Measurements from ENCODE around the gene ABHD14A. TPM values are rescaled to one million over a fixed set of nuclear protein-coding genes. Genes with fewer than 3 reads are reported as not detected.
A peak's percentile ranks its signal among the peaks of the same experiment; 100 is the strongest.

ABHD14A gene
- total and polyA plus RNA-seq, 2 of the 13 experiments (the other 11 are each of a cell fraction or from before 2014, with no cell fraction given): 29.5 to 46.9 TPM

- peak; percentile 96 for TF ChIP-seq ETV5 (CRISPR knock-in tag; IDR thresholded peaks at IDR 0.05; ENCODE audit: borderline replicate concordance)
- TF ChIP-seq, protein P1, sequence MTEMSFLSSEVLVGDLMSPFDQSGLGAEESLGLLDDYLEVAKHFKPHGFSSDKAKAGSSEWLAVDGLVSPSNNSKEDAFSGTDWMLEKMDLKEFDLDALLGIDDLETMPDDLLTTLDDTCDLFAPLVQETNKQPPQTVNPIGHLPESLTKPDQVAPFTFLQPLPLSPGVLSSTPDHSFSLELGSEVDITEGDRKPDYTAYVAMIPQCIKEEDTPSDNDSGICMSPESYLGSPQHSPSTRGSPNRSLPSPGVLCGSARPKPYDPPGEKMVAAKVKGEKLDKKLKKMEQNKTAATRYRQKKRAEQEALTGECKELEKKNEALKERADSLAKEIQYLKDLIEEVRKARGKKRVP (CRISPR knock-in tag; IDR thresholded peaks at IDR 0.05): peak in 1 of 2 experiments; percentile 68; a peak in 1 of 4 replicates
- TF ChIP-seq, protein P2, sequence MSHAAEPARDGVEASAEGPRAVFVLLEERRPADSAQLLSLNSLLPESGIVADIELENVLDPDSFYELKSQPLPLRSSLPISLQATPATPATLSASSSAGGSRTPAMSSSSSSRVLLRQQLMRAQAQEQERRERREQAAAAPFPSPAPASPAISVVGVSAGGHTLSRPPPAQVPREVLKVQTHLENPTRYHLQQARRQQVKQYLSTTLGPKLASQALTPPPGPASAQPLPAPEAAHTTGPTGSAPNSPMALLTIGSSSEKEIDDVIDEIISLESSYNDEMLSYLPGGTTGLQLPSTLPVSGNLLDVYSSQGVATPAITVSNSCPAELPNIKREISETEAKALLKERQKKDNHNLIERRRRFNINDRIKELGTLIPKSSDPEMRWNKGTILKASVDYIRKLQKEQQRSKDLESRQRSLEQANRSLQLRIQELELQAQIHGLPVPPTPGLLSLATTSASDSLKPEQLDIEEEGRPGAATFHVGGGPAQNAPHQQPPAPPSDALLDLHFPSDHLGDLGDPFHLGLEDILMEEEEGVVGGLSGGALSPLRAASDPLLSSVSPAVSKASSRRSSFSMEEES (CRISPR knock-in tag; IDR thresholded peaks at IDR 0.05): peak; percentile 71; the same call in 1 of the 2 replicates
- no peak for TF ChIP-seq CHD2 (IDR thresholded peaks at IDR 0.05; ENCODE audit: low read depth, low read length)
- peak; percentile 90 for TF ChIP-seq ZNF510 (CRISPR knock-in tag; IDR thresholded peaks at IDR 0.05; ENCODE audit: low read depth)
- TF ChIP-seq NR0B2 (CRISPR knock-in tag; IDR thresholded peaks at IDR 0.05): no peak
- no peak for TF ChIP-seq ATM (IDR thresholded peaks at IDR 0.05; ENCODE audit: borderline replicate concordance)
- TF ChIP-seq STAT5B (CRISPR knock-in tag; IDR thresholded peaks at IDR 0.05): peak; percentile 92; the same call in 1 of the 2 replicates
- no peak for TF ChIP-seq IKZF1 (IDR thresholded peaks at IDR 0.05)
- TF ChIP-seq ZNF598 (CRISPR knock-in tag; IDR thresholded peaks at IDR 0.05; ENCODE audit: borderline replicate concordance): no peak; the same call in 1 of the 2 replicates
- no peak for TF ChIP-seq RFX1 (IDR thresholded peaks at IDR 0.05)
- TF ChIP-seq ZNF629 (CRISPR knock-in tag; conservative IDR thresholded peaks at IDR 0.05): no peak
- TF ChIP-seq KDM6A (CRISPR knock-in tag; IDR thresholded peaks at IDR 0.05; ENCODE audit: low read depth): no peak
- TF ChIP-seq ZNF549 (CRISPR knock-in tag; IDR thresholded peaks at IDR 0.05): 0 out of 2 replicates have a peak, but pooled peaks have one; percentile 52
- no peak for TF ChIP-seq ZFYVE20 (CRISPR knock-in tag; IDR thresholded peaks at IDR 0.05; ENCODE audit: borderline replicate concordance, low read depth)
- TF ChIP-seq RARG (CRISPR knock-in tag; IDR thresholded peaks at IDR 0.05; ENCODE audit: low read depth): 0 out of 2 replicates have a peak, but pooled peaks have one; percentile 49
- TF ChIP-seq, protein P3, sequence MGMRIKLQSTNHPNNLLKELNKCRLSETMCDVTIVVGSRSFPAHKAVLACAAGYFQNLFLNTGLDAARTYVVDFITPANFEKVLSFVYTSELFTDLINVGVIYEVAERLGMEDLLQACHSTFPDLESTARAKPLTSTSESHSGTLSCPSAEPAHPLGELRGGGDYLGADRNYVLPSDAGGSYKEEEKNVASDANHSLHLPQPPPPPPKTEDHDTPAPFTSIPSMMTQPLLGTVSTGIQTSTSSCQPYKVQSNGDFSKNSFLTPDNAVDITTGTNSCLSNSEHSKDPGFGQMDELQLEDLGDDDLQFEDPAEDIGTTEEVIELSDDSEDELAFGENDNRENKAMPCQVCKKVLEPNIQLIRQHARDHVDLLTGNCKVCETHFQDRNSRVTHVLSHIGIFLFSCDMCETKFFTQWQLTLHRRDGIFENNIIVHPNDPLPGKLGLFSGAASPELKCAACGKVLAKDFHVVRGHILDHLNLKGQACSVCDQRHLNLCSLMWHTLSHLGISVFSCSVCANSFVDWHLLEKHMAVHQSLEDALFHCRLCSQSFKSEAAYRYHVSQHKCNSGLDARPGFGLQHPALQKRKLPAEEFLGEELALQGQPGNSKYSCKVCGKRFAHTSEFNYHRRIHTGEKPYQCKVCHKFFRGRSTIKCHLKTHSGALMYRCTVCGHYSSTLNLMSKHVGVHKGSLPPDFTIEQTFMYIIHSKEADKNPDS (CRISPR knock-in tag; IDR thresholded peaks at IDR 0.05): 0 out of 2 replicates have a peak, but pooled peaks have one; percentile 40
- TF ChIP-seq HDAC1 (CRISPR knock-in tag; IDR thresholded peaks at IDR 0.05): peak; percentile 94
- no peak for TF ChIP-seq RELA (CRISPR knock-in tag; IDR thresholded peaks at IDR 0.05)
- TF ChIP-seq RBAK (CRISPR knock-in tag; IDR thresholded peaks at IDR 0.05): no peak
- TF ChIP-seq NFIC (IDR thresholded peaks at IDR 0.05; ENCODE audit: low read length): peak; percentile 61; the same call in 1 of the 2 replicates
- no peak; the same call in 1 of the 2 replicates for TF ChIP-seq ZNF44 (CRISPR knock-in tag; IDR thresholded peaks at IDR 0.05)
- peak; percentile 89; the same call in 1 of the 2 replicates for TF ChIP-seq ZMAT3 (CRISPR knock-in tag; conservative IDR thresholded peaks at IDR 0.05)
These were observed 20.7 kb downstream of the ABHD14A start, which contains the start of gene RPL29 (continued) for GRCh38 chr3:51995346-51996163.

Measured in HepG2 (cell line).